Tibial artery (tissue), 4 donors: ENCODE data around the gene EID2B.
A peak's percentile ranks its signal among the peaks of the same experiment; 100 is the strongest.

Experiments used
- DNase-seq, 2 donors: peaks; one replicate each; pipeline ENCODE4 v3.0.0-alpha.2; 2019
- H3K27ac ChIP-seq, 2 donors: fragments of 200-600 bp; sonication (generic) in 1 of 2; 1 replicate in 1 of 2; 2 replicates in 1 of 2; pipeline ENCODE4 v1.5.1; 2018 to 2019; ENCODE audit warnings: mild to moderate bottlenecking in 1 of 2
- H3K27me3 ChIP-seq, 2 donors: fragments of 200-600 bp; sonication (generic) in 1 of 2; one replicate each; pipeline versions ENCODE4 v1.5.1 to v1.6.0; 2016 to 2019
- H3K36me3 ChIP-seq, 3 donors: fragments of 200-600 bp; sonication (generic) in 2 of 3; one replicate each; pipeline ENCODE4 v1.5.1; 2016 to 2019; ENCODE audit warnings: mild to moderate bottlenecking in 2 of 3
- H3K4me1 ChIP-seq, 4 donors: fragments of 200-600 bp; sonication (generic) in 2 of 4; 1 replicate in 3 of 4; 2 replicates in 1 of 4; pipeline ENCODE4 v1.5.1; 2016 to 2019
- H3K4me3 ChIP-seq, 2 donors: fragments of 200-600 bp; sonication (generic) in 1 of 2; 1 replicate in 1 of 2; 2 replicates in 1 of 2; pipeline ENCODE4 v1.5.1; 2018 to 2019; ENCODE audit warnings: mild to moderate bottlenecking in 2 of 2
- H3K9me3 ChIP-seq, 3 donors: fragments of 200-600 bp; sonication (generic) in 1 of 3; one replicate each; pipeline ENCODE4 v1.5.1; 2016 to 2019
- CTCF ChIP-seq, 2 experiments: fragments of 200-600 bp in 1 of 2; fragments of 450-650 bp in 1 of 2; IDR thresholded peaks; one replicate each; pipeline ENCODE4 v1.5.1; 2017 to 2019; ENCODE audit warnings: antibody characterized with exemption in 2 of 2, mild to moderate bottlenecking in 1 of 2, moderate library complexity in 1 of 2
- intact Hi-C: fragments of 100-400 bp; cut with DNase I; formaldehyde crosslinking; loops from one replicate; pipeline ENCODE4 v1.15.0; 2023; ENCODE audit warnings: low total_unique reads

The EID2B gene

GRCh38 chr19:39542206-39542605, 9.6 kb upstream of the EID2B start:
- Histone ChIP-seq H3K27ac (no peak overlapping the region), H3K4me1 (peaks cover 0 to 21% (median 13%) of the 10 kb centered on the region in 4 donors), H3K4me3 (no peak overlapping the region), H3K9me3 (no peaks in the 10 kb centered on the region), H3K36me3 (no peaks in the 10 kb centered on the region), H3K27me3 (peaks cover 0 to 9% of the 10 kb centered on the region in 2 donors)
- TF ChIP-seq CTCF (IDR thresholded peaks at IDR 0.05) = no peak
- intact Hi-C loops = no loop called here
- no peak for DNase-seq

DNA sequence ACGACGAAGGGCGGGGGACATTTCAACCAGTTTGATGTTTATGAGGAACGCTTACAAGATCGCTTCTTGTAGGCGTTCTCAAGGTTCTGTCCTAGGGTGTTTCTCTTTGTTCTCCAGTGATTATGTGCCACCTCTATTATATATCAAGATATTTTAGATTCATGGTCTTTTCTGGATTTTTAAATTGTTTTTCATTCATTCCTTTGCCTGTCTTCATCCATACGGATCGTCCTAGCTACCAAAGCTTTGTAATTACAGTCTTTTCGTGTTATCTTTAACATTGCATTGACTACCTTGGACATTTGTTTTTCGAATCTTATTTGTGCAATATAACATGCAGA, 7.7 kb upstream of the EID2B start:
- no peak for TF ChIP-seq CTCF (IDR thresholded peaks at IDR 0.05)
- Histone ChIP-seq H3K9me3 (no peaks in the 10 kb centered on the region), H3K4me1 (peaks cover 0 to 21% (median 13%) of the 10 kb centered on the region in 4 donors), H3K27ac (peak overlapping the region; percentile 95), H3K4me3 (peak overlapping the region; percentile 77 to 86), H3K27me3 (peaks cover 0 to 2% of the 10 kb centered on the region in 2 donors), H3K36me3 (no peaks in the 10 kb centered on the region)
- intact Hi-C loops = no loop called here
- no peak for DNase-seq

DNA sequence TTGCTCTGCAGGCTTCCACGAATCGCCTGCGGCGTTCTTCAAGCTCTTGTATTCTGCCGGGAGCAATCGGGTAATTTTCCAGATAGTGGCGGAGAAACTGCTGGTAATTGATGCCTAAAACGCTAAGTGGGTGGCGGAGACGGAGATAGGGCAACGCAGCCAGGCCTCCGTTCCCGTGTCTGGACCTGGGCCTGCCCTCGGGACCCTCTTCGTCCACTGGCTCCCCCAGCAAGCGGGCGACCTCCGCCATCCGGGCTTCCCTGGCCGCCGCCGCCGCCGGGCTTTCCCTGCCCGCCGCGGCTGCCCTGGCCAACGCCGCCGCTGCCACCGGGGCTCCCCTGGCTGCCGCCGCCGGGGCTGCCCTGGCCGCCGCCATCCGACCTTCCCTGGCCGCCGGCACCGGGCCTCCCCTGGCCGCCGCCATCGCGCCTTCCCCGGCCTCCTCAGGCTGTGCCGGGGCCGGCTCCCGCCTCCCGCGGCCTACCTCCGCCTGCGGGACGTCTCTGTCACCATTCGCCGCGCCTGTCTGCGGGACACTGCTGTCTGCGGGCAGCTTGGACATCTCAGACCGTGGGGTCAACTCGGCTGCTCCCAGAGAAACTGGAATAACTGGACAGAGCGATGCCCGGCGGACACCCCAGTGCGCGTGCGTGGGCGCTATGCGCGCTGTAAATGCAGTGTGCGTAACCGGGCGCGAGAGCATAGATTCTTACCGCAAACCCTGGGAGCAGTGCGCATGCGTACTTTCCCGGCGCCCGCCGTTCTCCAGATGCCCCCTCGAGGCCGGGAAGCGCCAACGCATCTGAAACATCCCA, 7.1 kb upstream of the EID2B start, which contains the start of gene EID2:
EID2 (minus strand) TSS at position 644 of the 815 bp plus-strand sequence; CDS start at position 562, 82 bp downstream.
- peak; percentile 88 to 91 for TF ChIP-seq CTCF (IDR thresholded peaks at IDR 0.05)
- peak; percentile 94 to 96 for DNase-seq
- Histone ChIP-seq H3K27me3 (peaks cover 0 to 2% of the 10 kb centered on the region in 2 donors), H3K9me3 (no peaks in the 10 kb centered on the region), H3K27ac (peak within 1 kb of the TSS; percentile 95), H3K4me3 (peak within 1 kb of the TSS; percentile 77 to 86), H3K4me1 (peaks cover 0 to 21% (median 13%) of the 10 kb centered on the region in 4 donors), H3K36me3 (no peaks in the 10 kb centered on the region)
- intact Hi-C loops = loop anchor here (2.0 kb wide), 1 partner anchor 57 kb away; no protein-coding TSS in a partner anchor

- DNase-seq = no peak
- no peaks in the 10 kb centered on the region for H3K27me3 ChIP-seq
- no peaks in the 10 kb centered on the region for H3K9me3 ChIP-seq
- no peak for TF ChIP-seq CTCF (IDR thresholded peaks at IDR 0.05)
- H3K4me3 ChIP-seq = peak overlapping the region; percentile 77 to 86
- intact Hi-C loops = loop anchor here (2.0 kb wide), 1 partner anchor 56 kb away; no protein-coding TSS in a partner anchor
- H3K4me1 ChIP-seq = peaks cover 0 to 21% (median 13%) of the 10 kb centered on the region in 4 donors
- peak overlapping the region; percentile 95 for H3K27ac ChIP-seq
- no peaks in the 10 kb centered on the region for H3K36me3 ChIP-seq
Measured at GRCh38 chr19:39539165-39539517, 6.5 kb upstream of the EID2B start.

DNA sequence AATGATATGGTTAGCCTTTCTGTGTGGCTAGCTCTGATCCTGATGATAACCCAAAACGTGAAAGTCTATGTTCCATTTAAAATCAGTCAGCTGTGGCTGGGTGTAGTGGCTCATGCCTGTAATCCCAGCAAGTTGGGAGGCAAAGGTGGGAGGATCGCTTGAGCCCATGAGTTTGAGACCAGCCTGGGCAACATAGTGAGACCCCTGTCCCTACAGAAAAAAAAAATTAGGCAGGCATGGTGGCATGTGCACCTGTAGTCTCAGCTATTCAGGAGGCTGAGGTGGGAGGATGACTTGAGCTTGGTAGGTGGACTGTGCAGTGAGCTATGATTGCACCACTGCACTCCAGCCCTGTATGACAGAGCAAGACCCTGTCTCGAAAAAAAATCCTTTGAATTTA, 1.1 kb upstream of the EID2B start:
- Histone ChIP-seq H3K27ac (no peak overlapping the region), H3K4me1 (peaks cover 0 to 41% (median 28%) of the 10 kb centered on the region in 4 donors), H3K4me3 (no peak overlapping the region), H3K27me3 (no peaks in the 10 kb centered on the region), H3K9me3 (no peaks in the 10 kb centered on the region), H3K36me3 (no peaks in the 10 kb centered on the region)
- intact Hi-C loops = loop anchor here (5.0 kb wide), 2 partner anchors 61 to 91 kb away; no protein-coding TSS in a partner anchor
- DNase-seq = no peak
- no peak for TF ChIP-seq CTCF (IDR thresholded peaks at IDR 0.05)
